Endothelial cell (in vitro differentiated cells): ENCODE results near the gene LRP1B. TPM values are rescaled to one million over a fixed set of nuclear protein-coding genes. Genes with fewer than 3 reads are reported as not detected.

Source experiments
- DNase-seq: peaks from one replicate; pipeline ENCODE4 v3.0.0; 2021; ENCODE audit warnings: low spot score
- H3K27ac Mint-ChIP-seq: one replicate; pipeline ENCODE4 v1.8.0; 2021; ENCODE audit warnings: mixed read lengths, inconsistent platforms; ENCODE audit not compliant: unreplicated experiment
- H3K27me3 Mint-ChIP-seq: one replicate; pipeline ENCODE4 v1.8.0; 2021; ENCODE audit warnings: mild to moderate bottlenecking, moderate library complexity, mixed read lengths, inconsistent platforms; ENCODE audit not compliant: unreplicated experiment
- H3K36me3 Mint-ChIP-seq: one replicate; pipeline ENCODE4 v1.8.0; 2021; ENCODE audit warnings: mild to moderate bottlenecking, low read depth, mixed read lengths, inconsistent platforms; ENCODE audit not compliant: unreplicated experiment
- H3K4me1 Mint-ChIP-seq: one replicate; pipeline ENCODE4 v1.8.0; 2021; ENCODE audit warnings: mild to moderate bottlenecking, mixed read lengths, inconsistent platforms; ENCODE audit not compliant: unreplicated experiment
- H3K4me3 Mint-ChIP-seq: one replicate; pipeline ENCODE4 v1.8.0; 2021; ENCODE audit warnings: mild to moderate bottlenecking, mixed read lengths, inconsistent platforms; ENCODE audit not compliant: unreplicated experiment
- H3K9me3 Mint-ChIP-seq: one replicate; pipeline ENCODE4 v1.8.0; 2021; ENCODE audit warnings: mixed read lengths, inconsistent platforms; ENCODE audit not compliant: unreplicated experiment
- total RNA-seq: library from RNA; stranded (reverse); fragmentation: NEBNext Ultra II Directional; extraction: Animal tissue kit (Norgen Biotek cat#: 25700); gene quantifications from one replicate; pipeline ENCODE4 v1.2.1, GENCODE V29; 2021; ENCODE audit not compliant: unreplicated experiment
- TF ChIP-seq, protein P1 (sequence below): fragments of 200-600 bp; sonication (generic); IDR thresholded peaks from one replicate; pipeline ENCODE4 v1.5.0; 2021; ENCODE audit warnings: antibody characterized with exemption; ENCODE audit not compliant: unreplicated experiment

LRP1B gene
- total RNA-seq, 1 donor from 2014 or later = 1.4 TPM

DNA sequence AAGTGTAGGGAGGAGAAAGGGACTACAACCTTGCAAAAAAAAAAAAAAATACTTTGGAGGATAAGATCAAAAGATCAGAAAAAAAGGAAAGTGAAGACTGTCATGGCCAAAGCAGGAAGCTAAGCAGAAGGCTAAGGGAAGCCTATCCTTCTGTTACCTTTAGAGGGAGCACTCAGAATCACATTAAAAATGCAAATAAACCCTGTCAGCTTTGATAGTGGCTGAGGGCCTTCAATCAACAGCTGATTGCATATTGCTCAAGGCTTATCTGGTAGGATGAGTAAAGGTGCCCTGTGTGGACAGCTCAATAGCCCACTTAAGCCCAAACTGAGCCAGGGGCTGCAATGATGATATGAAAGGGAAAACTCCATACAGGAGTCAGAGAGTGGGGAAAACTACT lies 1021.2 kb downstream of the LRP1B start:
- Mint-ChIP-seq H3K4me1 (no peaks in the 10 kb centered on the region), H3K27ac (no peak overlapping the region), H3K9me3 (no peaks in the 10 kb centered on the region), H3K4me3 (no peak overlapping the region), H3K36me3 (no peaks in the 10 kb centered on the region), H3K27me3 (peaks cover 3% of the 10 kb centered on the region)
- TF ChIP-seq, protein P1, sequence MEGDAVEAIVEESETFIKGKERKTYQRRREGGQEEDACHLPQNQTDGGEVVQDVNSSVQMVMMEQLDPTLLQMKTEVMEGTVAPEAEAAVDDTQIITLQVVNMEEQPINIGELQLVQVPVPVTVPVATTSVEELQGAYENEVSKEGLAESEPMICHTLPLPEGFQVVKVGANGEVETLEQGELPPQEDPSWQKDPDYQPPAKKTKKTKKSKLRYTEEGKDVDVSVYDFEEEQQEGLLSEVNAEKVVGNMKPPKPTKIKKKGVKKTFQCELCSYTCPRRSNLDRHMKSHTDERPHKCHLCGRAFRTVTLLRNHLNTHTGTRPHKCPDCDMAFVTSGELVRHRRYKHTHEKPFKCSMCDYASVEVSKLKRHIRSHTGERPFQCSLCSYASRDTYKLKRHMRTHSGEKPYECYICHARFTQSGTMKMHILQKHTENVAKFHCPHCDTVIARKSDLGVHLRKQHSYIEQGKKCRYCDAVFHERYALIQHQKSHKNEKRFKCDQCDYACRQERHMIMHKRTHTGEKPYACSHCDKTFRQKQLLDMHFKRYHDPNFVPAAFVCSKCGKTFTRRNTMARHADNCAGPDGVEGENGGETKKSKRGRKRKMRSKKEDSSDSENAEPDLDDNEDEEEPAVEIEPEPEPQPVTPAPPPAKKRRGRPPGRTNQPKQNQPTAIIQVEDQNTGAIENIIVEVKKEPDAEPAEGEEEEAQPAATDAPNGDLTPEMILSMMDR = no peak
- DNase-seq = no peak

DNA sequence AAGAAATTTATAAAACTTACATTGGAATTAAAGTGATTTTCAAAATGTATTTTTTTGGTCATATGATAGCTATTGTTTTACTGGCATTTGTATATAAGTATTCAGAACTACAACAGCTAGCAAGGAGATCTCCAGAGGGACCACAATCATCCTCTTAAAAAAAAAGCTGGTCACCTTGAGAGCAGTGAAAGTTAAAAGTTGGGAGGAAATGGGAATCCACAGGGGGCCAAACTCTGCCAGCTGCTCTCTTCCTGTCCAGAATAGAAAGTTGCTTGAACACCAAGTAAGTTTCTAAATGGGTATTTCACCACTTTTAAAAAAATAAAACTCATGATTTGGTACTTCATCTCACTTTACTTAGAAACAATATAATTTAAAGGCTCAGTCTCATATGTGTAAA lies 1025.1 kb downstream of the LRP1B start:
- H3K4me3 Mint-ChIP-seq = no peak overlapping the region
- peaks cover 3% of the 10 kb centered on the region for H3K27me3 Mint-ChIP-seq
- no peaks in the 10 kb centered on the region for H3K4me1 Mint-ChIP-seq
- TF ChIP-seq, protein P1 = no peak
- H3K36me3 Mint-ChIP-seq = no peaks in the 10 kb centered on the region
- H3K9me3 Mint-ChIP-seq = no peaks in the 10 kb centered on the region
- no peak for DNase-seq
- no peak overlapping the region for H3K27ac Mint-ChIP-seq

DNA sequence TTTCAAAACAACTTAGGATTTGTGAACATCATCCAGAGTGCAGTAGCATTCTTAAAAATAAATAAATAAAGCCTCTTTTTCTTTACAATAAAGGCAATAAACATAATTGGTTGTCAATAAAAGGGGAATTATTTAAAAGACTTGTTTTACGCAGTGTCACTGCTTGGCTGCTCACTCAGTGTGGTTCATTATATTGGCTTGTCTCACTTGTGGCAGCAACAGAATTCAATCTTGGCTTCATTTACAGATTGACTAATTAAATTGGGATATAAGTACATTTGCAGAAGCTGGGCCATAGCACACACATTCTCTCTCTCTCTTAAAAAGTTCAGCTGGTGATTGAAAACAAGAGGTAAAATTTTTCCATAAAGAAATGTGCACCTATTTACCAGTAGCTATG lies 1027.6 kb downstream of the LRP1B start:
- Mint-ChIP-seq H3K36me3 (no peaks in the 10 kb centered on the region), H3K4me1 (no peaks in the 10 kb centered on the region), H3K9me3 (no peaks in the 10 kb centered on the region), H3K27me3 (no peaks in the 10 kb centered on the region), H3K4me3 (no peak overlapping the region), H3K27ac (no peak overlapping the region)
- no peak for DNase-seq
- TF ChIP-seq, protein P1 = no peak

DNA sequence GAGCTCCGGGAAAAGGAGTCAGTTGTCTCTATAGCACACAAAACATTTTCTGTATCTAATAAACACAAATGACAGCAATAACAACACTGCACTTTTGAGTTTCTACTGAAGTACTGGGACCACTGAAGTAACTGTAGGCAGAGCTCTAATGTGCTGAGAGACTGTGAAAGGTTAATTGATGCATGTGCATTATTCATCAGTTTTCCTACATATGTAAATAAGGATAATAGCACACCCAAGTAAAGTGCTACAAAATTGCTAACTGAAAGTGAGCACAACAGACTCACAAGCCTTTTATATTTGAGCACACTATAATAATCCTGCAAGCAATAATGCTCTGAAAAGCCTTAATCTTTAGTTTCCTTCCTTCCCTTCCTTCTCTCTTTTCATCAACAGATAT lies 1051.6 kb downstream of the LRP1B start:
- TF ChIP-seq, protein P1 = no peak
- no peaks in the 10 kb centered on the region for H3K27me3 Mint-ChIP-seq
- no peak for DNase-seq
- peaks cover 7% of the 10 kb centered on the region for H3K4me1 Mint-ChIP-seq
- no peaks in the 10 kb centered on the region for H3K9me3 Mint-ChIP-seq
- H3K27ac Mint-ChIP-seq = no peak overlapping the region
- H3K36me3 Mint-ChIP-seq = no peaks in the 10 kb centered on the region
- H3K4me3 Mint-ChIP-seq = no peak overlapping the region

DNA sequence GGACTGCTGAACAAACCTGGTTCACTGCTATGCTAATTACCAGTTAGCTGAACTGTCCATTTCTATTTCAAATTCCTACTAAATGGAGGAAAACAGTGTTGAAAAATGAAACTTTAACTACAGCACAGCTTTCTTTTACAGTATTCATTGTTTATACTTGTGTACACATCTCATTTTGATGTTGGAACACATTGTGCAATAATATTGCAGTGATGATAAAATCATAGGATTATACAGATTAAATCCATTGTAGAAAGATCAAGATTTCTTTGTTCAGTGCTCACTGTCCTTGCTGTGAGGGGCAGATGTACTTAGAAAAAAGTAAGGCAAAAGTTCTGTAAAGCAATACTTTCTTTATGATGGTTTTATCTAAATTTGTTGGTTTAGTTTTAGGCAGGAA lies 1055.1 kb downstream of the LRP1B start:
- Mint-ChIP-seq H3K9me3 (no peaks in the 10 kb centered on the region), H3K27me3 (no peaks in the 10 kb centered on the region), H3K4me1 (peaks cover 7% of the 10 kb centered on the region), H3K27ac (no peak overlapping the region), H3K4me3 (no peak overlapping the region), H3K36me3 (no peaks in the 10 kb centered on the region)
- DNase-seq = no peak
- TF ChIP-seq, protein P1 = no peak
